Stimulated activated CD4-positive, alpha-beta T cell treated with anti-CD3 and anti-CD28 coated beads, Interleukin-1b, Interleukin-23, amount 100 ng/mL, for 48 hours (primary cell): ENCODE measurements around the gene UQCR10.
"Not testable (repeated sequence)": the region's sequence is repeated elsewhere in the genome, so short reads cannot be mapped to it uniquely, and the experiment has no call there.

ENCODE experiments used
- DNase-seq: peaks from one replicate; pipeline ENCODE4 v3.0.0-alpha.2; 2020

Gene UQCR10

GRCh38 chr22:29737251-29738117, 29.7 kb upstream of the UQCR10 start:
- no peak for DNase-seq

- DNase-seq: no peak
Measured at GRCh38 chr22:29738118-29738815, 28.9 kb upstream of the UQCR10 start.

- no peak for DNase-seq
Measured at GRCh38 chr22:29739346-29739875, 27.8 kb upstream of the UQCR10 start.

GRCh38 chr22:29740216-29740615, 27.0 kb upstream of the UQCR10 start:
- no peak for DNase-seq

GRCh38 chr22:29741926-29742325, 25.2 kb upstream of the UQCR10 start:
- DNase-seq: no peak

GRCh38 chr22:29742326-29742725, 24.8 kb upstream of the UQCR10 start:
- DNase-seq: no peak

GRCh38 chr22:29744902-29745301, 22.3 kb upstream of the UQCR10 start:
- no peak for DNase-seq

- DNase-seq: no peak
Measured at GRCh38 chr22:29747832-29748231, 19.3 kb upstream of the UQCR10 start.

GRCh38 chr22:29748248-29748893, 18.8 kb upstream of the UQCR10 start:
- DNase-seq: no peak

GRCh38 chr22:29750029-29750428, 17.1 kb upstream of the UQCR10 start:
- DNase-seq: no peak

- DNase-seq: peak; percentile 9
Measured at GRCh38 chr22:29750559-29751538, 16.3 kb upstream of the UQCR10 start.

GRCh38 chr22:29751669-29752068, 15.5 kb upstream of the UQCR10 start:
- no peak for DNase-seq

GRCh38 chr22:29753808-29754657, 13.1 kb upstream of the UQCR10 start:
- DNase-seq: no peak

GRCh38 chr22:29754658-29755395, 12.3 kb upstream of the UQCR10 start:
- DNase-seq: not testable (repeated sequence)

GRCh38 chr22:29755889-29756288, 11.3 kb upstream of the UQCR10 start:
- no peak for DNase-seq

- DNase-seq: no peak
Measured at GRCh38 chr22:29756341-29756740, 10.8 kb upstream of the UQCR10 start.

- DNase-seq: no peak
Measured at GRCh38 chr22:29757096-29757495, 10.1 kb upstream of the UQCR10 start.

- no peak for DNase-seq
Measured at GRCh38 chr22:29758068-29758622, 9.0 kb upstream of the UQCR10 start.

- DNase-seq: no peak
Measured at GRCh38 chr22:29758959-29759358, 8.2 kb upstream of the UQCR10 start.

- no peak for DNase-seq
Measured at GRCh38 chr22:29762263-29762662, 4.9 kb upstream of the UQCR10 start.
